Measurements from ENCODE around the gene OR2V1. TPM values are rescaled to one million over a fixed set of nuclear protein-coding genes. Genes with fewer than 3 reads are reported as not detected.
"Not testable (repeated sequence)": the region's sequence is repeated elsewhere in the genome, so short reads cannot be mapped to it uniquely, and the experiment has no call there.

The OR2V1 gene
- polyA plus RNA-seq, 1 donor, result not detected

DNA sequence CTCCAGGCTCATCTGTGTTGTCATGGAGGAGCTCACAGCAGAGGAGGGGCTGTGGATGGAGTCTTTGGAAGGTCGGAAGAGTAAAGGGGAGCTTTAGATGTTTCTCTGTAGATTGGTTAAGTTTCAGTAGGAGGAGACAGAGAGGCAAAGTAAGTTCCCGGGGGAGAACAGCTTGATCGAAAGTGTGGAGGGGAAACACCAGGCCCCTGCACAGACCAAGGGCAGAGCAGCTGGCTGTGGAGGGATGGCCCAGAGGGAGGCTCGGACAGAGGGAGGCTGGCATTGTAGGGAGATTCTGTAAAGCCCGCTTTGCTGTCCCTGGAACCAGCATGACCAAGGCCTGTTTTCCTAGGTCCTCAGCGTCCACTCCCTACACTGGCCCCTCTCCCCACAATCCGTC, 11.1 kb upstream of the OR2V1 start:
- Histone ChIP-seq H3K36me3 (ENCODE audit: control insufficient read depth, insufficient read depth, low read length) (no peaks in the 10 kb centered on the region), H3K9me3 (ENCODE audit: control insufficient read depth, low read depth, low read length) (no peaks in the 10 kb centered on the region), H3K4me1 (ENCODE audit: control insufficient read depth, insufficient read depth, low read length) (no peaks in the 10 kb centered on the region), H3K27ac (ENCODE audit: low read length) (no peak overlapping the region), H3K4me3 (ENCODE audit: low read length) (no peak overlapping the region), H3K27me3 (ENCODE audit: control insufficient read depth, insufficient read depth, low read length) (peaks cover 7% of the 10 kb centered on the region)
- no CpG with 5 or more reads among the region's 7 CpGs for WGBS (ENCODE audit: insufficient coverage, low lambda C conversion rate)
- DNase-seq, result no peak

GRCh38 chr5:181140766-181141165, 9.8 kb upstream of the OR2V1 start:
- no peak overlapping the region for H3K4me3 ChIP-seq (ENCODE audit: low read length)
- H3K9me3 ChIP-seq (ENCODE audit: control insufficient read depth, low read depth, low read length), result no peaks in the 10 kb centered on the region
- no peaks in the 10 kb centered on the region for H3K4me1 ChIP-seq (ENCODE audit: control insufficient read depth, insufficient read depth, low read length)
- no peak for DNase-seq
- 100% methylated on average over 1 of the region's 3 CpGs for WGBS (ENCODE audit: insufficient coverage, low lambda C conversion rate)
- no peak overlapping the region for H3K27ac ChIP-seq (ENCODE audit: low read length)
- no peaks in the 10 kb centered on the region for H3K36me3 ChIP-seq (ENCODE audit: control insufficient read depth, insufficient read depth, low read length)
- H3K27me3 ChIP-seq (ENCODE audit: control insufficient read depth, insufficient read depth, low read length), result peaks cover 7% of the 10 kb centered on the region

GRCh38 chr5:181138258-181138657, 7.3 kb upstream of the OR2V1 start:
- Histone ChIP-seq H3K27me3 (ENCODE audit: control insufficient read depth, insufficient read depth, low read length) (peaks cover 11% of the 10 kb centered on the region), H3K4me3 (ENCODE audit: low read length) (no peak overlapping the region), H3K9me3 (ENCODE audit: control insufficient read depth, low read depth, low read length) (no peaks in the 10 kb centered on the region), H3K36me3 (ENCODE audit: control insufficient read depth, insufficient read depth, low read length) (no peaks in the 10 kb centered on the region), H3K27ac (ENCODE audit: low read length) (no peak overlapping the region), H3K4me1 (ENCODE audit: control insufficient read depth, insufficient read depth, low read length) (no peaks in the 10 kb centered on the region)
- DNase-seq, result no peak
- WGBS (ENCODE audit: insufficient coverage, low lambda C conversion rate), result 86% methylated on average over 2 of the region's 5 CpGs

GRCh38 chr5:181136361-181136955, 5.5 kb upstream of the OR2V1 start:
- WGBS (ENCODE audit: insufficient coverage, low lambda C conversion rate), result 83% methylated on average over 1 of the region's 4 CpGs

GRCh38 chr5:181134259-181134658, 3.3 kb upstream of the OR2V1 start:
- 90% methylated on average over 4 of the region's 6 CpGs for WGBS (ENCODE audit: insufficient coverage, low lambda C conversion rate)

More at GRCh38 chr5:181136361-181136955, 5.5 kb upstream of the OR2V1 start:
- no peak for DNase-seq
- no peaks in the 10 kb centered on the region for H3K9me3 ChIP-seq (ENCODE audit: control insufficient read depth, low read depth, low read length)
- H3K36me3 ChIP-seq (ENCODE audit: control insufficient read depth, insufficient read depth, low read length), result no peaks in the 10 kb centered on the region
- no peak overlapping the region for H3K4me3 ChIP-seq (ENCODE audit: low read length)
- H3K27me3 ChIP-seq (ENCODE audit: control insufficient read depth, insufficient read depth, low read length), result peaks cover 13% of the 10 kb centered on the region
- H3K4me1 ChIP-seq (ENCODE audit: control insufficient read depth, insufficient read depth, low read length), result no peaks in the 10 kb centered on the region
- H3K27ac ChIP-seq (ENCODE audit: low read length), result no peak overlapping the region

GRCh38 chr5:181133610-181134231, 2.8 kb upstream of the OR2V1 start:
- DNase-seq, result no peak
- H3K9me3 ChIP-seq (ENCODE audit: control insufficient read depth, low read depth, low read length), result no peaks in the 10 kb centered on the region
- no peaks in the 10 kb centered on the region for H3K4me1 ChIP-seq (ENCODE audit: control insufficient read depth, insufficient read depth, low read length)
- no peak overlapping the region for H3K27ac ChIP-seq (ENCODE audit: low read length)
- H3K27me3 ChIP-seq (ENCODE audit: control insufficient read depth, insufficient read depth, low read length), result peaks cover 22% of the 10 kb centered on the region
- H3K36me3 ChIP-seq (ENCODE audit: control insufficient read depth, insufficient read depth, low read length), result no peaks in the 10 kb centered on the region
- no CpG with 5 or more reads among the region's 10 CpGs for WGBS (ENCODE audit: insufficient coverage, low lambda C conversion rate)
- no peak overlapping the region for H3K4me3 ChIP-seq (ENCODE audit: low read length)

More at GRCh38 chr5:181134259-181134658, 3.3 kb upstream of the OR2V1 start:
- no peak overlapping the region for H3K27ac ChIP-seq (ENCODE audit: low read length)
- peaks cover 19% of the 10 kb centered on the region for H3K27me3 ChIP-seq (ENCODE audit: control insufficient read depth, insufficient read depth, low read length)
- no peaks in the 10 kb centered on the region for H3K36me3 ChIP-seq (ENCODE audit: control insufficient read depth, insufficient read depth, low read length)
- no peak overlapping the region for H3K4me3 ChIP-seq (ENCODE audit: low read length)
- no peak for DNase-seq
- H3K9me3 ChIP-seq (ENCODE audit: control insufficient read depth, low read depth, low read length), result no peaks in the 10 kb centered on the region
- H3K4me1 ChIP-seq (ENCODE audit: control insufficient read depth, insufficient read depth, low read length), result no peaks in the 10 kb centered on the region

GRCh38 chr5:181133083-181133482, 2.1 kb upstream of the OR2V1 start:
- H3K27me3 ChIP-seq (ENCODE audit: control insufficient read depth, insufficient read depth, low read length), result peaks cover 25% of the 10 kb centered on the region
- DNase-seq, result no peak
- no peak overlapping the region for H3K27ac ChIP-seq (ENCODE audit: low read length)
- no peaks in the 10 kb centered on the region for H3K9me3 ChIP-seq (ENCODE audit: control insufficient read depth, low read depth, low read length)
- no peaks in the 10 kb centered on the region for H3K36me3 ChIP-seq (ENCODE audit: control insufficient read depth, insufficient read depth, low read length)
- no peaks in the 10 kb centered on the region for H3K4me1 ChIP-seq (ENCODE audit: control insufficient read depth, insufficient read depth, low read length)
- H3K4me3 ChIP-seq (ENCODE audit: low read length), result no peak overlapping the region
- WGBS (ENCODE audit: insufficient coverage, low lambda C conversion rate), result 100% methylated on average over 1 of the region's 3 CpGs

DNA sequence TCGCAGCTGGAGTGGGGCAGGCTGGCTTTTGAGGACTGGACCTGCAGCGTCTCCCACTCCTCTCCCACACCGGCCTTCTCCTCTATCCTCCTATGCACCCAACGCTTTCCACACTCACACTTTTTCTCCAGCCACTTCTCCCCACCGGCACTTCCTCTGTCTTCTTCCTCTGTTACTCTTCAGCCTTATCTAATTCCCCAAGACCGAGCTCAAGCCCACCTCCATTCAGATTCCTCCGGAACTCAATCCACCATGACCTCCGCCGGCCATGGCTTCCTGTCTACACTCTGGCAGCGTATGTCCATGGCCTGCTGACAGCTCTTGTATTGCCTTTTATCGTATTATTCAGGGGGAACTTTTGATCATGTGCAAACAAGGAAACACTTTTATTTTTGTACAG, 545 bp upstream of the OR2V1 start:
- no peak overlapping the region for H3K4me3 ChIP-seq (ENCODE audit: low read length)
- DNase-seq, result no peak
- H3K27me3 ChIP-seq (ENCODE audit: control insufficient read depth, insufficient read depth, low read length), result peaks cover 25% of the 10 kb centered on the region
- 87% methylated on average over 3 of the region's 11 CpGs for WGBS (ENCODE audit: insufficient coverage, low lambda C conversion rate)
- H3K36me3 ChIP-seq (ENCODE audit: control insufficient read depth, insufficient read depth, low read length), result no peaks in the 10 kb centered on the region
- H3K4me1 ChIP-seq (ENCODE audit: control insufficient read depth, insufficient read depth, low read length), result no peaks in the 10 kb centered on the region
- no peak overlapping the region for H3K27ac ChIP-seq (ENCODE audit: low read length)
- no peaks in the 10 kb centered on the region for H3K9me3 ChIP-seq (ENCODE audit: control insufficient read depth, low read depth, low read length)

DNA sequence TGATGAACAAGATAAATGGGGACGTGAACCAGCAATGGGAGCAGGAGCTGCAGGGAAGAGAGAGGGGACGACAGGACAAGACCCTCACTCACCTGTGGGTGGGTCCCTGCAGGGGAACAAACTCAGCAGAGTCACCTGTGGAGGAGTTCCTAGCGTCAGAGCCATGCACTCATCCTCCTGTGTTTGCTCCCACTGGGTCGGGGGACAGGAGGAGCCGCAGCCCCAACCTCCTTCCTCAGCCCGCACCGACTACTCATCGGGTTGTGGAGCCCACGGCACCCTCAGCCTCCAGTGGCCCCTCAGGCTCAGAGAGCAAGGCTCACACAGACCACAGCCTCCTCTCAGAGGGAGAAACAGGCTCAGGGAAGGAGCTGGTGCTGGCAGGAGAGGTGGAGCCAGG, 888 bp downstream of the OR2V1 start:
- peaks cover 25% of the 10 kb centered on the region for H3K27me3 ChIP-seq (ENCODE audit: control insufficient read depth, insufficient read depth, low read length)
- not testable (repeated sequence) for DNase-seq; H3K4me1 ChIP-seq (ENCODE audit: control insufficient read depth, insufficient read depth, low read length)

GRCh38 chr5:181129601-181130000, 1.4 kb downstream of the OR2V1 start:
- Histone ChIP-seq H3K27ac (ENCODE audit: low read length) (no peak overlapping the region), H3K4me3 (ENCODE audit: low read length) (no peak overlapping the region), H3K9me3 (ENCODE audit: control insufficient read depth, low read depth, low read length) (no peaks in the 10 kb centered on the region), H3K27me3 (ENCODE audit: control insufficient read depth, insufficient read depth, low read length) (peaks cover 25% of the 10 kb centered on the region), H3K4me1 (ENCODE audit: control insufficient read depth, insufficient read depth, low read length) (no peaks in the 10 kb centered on the region), H3K36me3 (ENCODE audit: control insufficient read depth, insufficient read depth, low read length) (no peaks in the 10 kb centered on the region)
- no peak for DNase-seq
- WGBS (ENCODE audit: insufficient coverage, low lambda C conversion rate), result no CpG with 5 or more reads among the region's 7 CpGs

More for the DNA sequence above, 888 bp downstream of the OR2V1 start:
- not testable (repeated sequence) for H3K4me3 ChIP-seq (ENCODE audit: low read length); H3K36me3 ChIP-seq (ENCODE audit: control insufficient read depth, insufficient read depth, low read length); H3K27ac ChIP-seq (ENCODE audit: low read length); H3K9me3 ChIP-seq (ENCODE audit: control insufficient read depth, low read depth, low read length)
- no CpG with 5 or more reads among the region's 9 CpGs for WGBS (ENCODE audit: insufficient coverage, low lambda C conversion rate)

Measured in large intestine (tissue), 3 donors.